GM23338 (cell line): ENCODE results near the gene F13B. TPM values are rescaled to one million over a fixed set of nuclear protein-coding genes. Genes with fewer than 3 reads are reported as not detected.
A peak's percentile ranks its signal among the peaks of the same experiment; 100 is the strongest.

Source experiments
- ATAC-seq: fragments of 200-7000 bp; cut with Tn5 transposase; 3 replicates; pipeline ENCODE4 v1.9.1; 2020
- DNase-seq: peaks from one replicate; pipeline ENCODE4 v3.0.0-alpha.2; 2015; ENCODE audit warnings: low spot score
- H2AFZ ChIP-seq: fragments of 200-600 bp; sonication (generic); 2 replicates; pipeline ENCODE4 v1.8.0; 2016; ENCODE audit warnings: antibody characterized with exemption, mild to moderate bottlenecking, moderate library complexity
- H3F3A ChIP-seq: fragments of 200-600 bp; sonication (generic); replicated peaks from 2 replicates; pipeline ENCODE4 v1.8.0; 2017; ENCODE audit warnings: antibody characterized with exemption, mixed run types, low read depth
- H3K27ac ChIP-seq: fragments of 200-600 bp; sonication (generic); 2 replicates; pipeline ENCODE4 v1.6.1; 2016; ENCODE audit warnings: low read depth
- H3K27me3 ChIP-seq: fragments of 200-600 bp; sonication (generic); 2 replicates; pipeline ENCODE4 v1.8.0; 2016; ENCODE audit warnings: mild to moderate bottlenecking, mixed run types, moderate library complexity; ENCODE audit not compliant: insufficient read depth
- H3K36me3 ChIP-seq: fragments of 200-600 bp; sonication (generic); 2 replicates; pipeline ENCODE4 v1.8.0; 2016; ENCODE audit warnings: mild to moderate bottlenecking; ENCODE audit not compliant: insufficient read depth
- H3K4me1 ChIP-seq: fragments of 200-600 bp; sonication (generic); 2 replicates; pipeline ENCODE4 v1.8.0; 2016; ENCODE audit warnings: mild to moderate bottlenecking, moderate library complexity; ENCODE audit not compliant: insufficient read depth
- H3K4me2 ChIP-seq: fragments of 200-600 bp; sonication (generic); 2 replicates; pipeline ENCODE4 v1.7.1; 2017; ENCODE audit warnings: mixed run types
- H3K4me3 ChIP-seq: fragments of 200-600 bp; sonication (generic); 2 replicates; pipeline ENCODE4 v1.6.1; 2016; ENCODE audit warnings: mixed run types
- H3K79me2 ChIP-seq: fragments of 200-600 bp; sonication (generic); replicated peaks from 2 replicates; pipeline ENCODE4 v1.8.0; 2017; ENCODE audit warnings: mild to moderate bottlenecking; ENCODE audit not compliant: insufficient read depth
- H3K9me2 ChIP-seq: fragments of 200-600 bp; sonication (generic); 2 replicates; pipeline ENCODE4 v1.8.0; 2017; ENCODE audit not compliant: insufficient read depth
- H4K20me1 ChIP-seq: fragments of 200-600 bp; sonication (generic); replicated peaks from 2 replicates; pipeline ENCODE4 v1.8.0; 2017; ENCODE audit warnings: mild to moderate bottlenecking; ENCODE audit not compliant: insufficient read depth
- H3K27ac Mint-ChIP-seq: 2 replicates; pipeline ENCODE4 v1.8.0; 2020; ENCODE audit warnings: inconsistent platforms, mild to moderate bottlenecking, moderate library complexity, mixed read lengths
- H3K27me3 Mint-ChIP-seq: 3 replicates; pipeline ENCODE4 v1.8.0; 2022; ENCODE audit warnings: low read depth, mild to moderate bottlenecking, moderate library complexity, mixed read lengths, inconsistent platforms; ENCODE audit not compliant: insufficient read depth, poor library complexity
- H3K36me3 Mint-ChIP-seq: 3 replicates; pipeline ENCODE4 v1.8.0; 2021; ENCODE audit warnings: low read depth, mild to moderate bottlenecking, inconsistent platforms, moderate library complexity, mixed read lengths
- H3K4me1 Mint-ChIP-seq: 3 replicates; pipeline ENCODE4 v1.8.0; 2020; ENCODE audit warnings: mild to moderate bottlenecking, inconsistent platforms, mixed read lengths
- H3K4me3 Mint-ChIP-seq: 3 replicates; pipeline ENCODE4 v1.8.0; 2021; ENCODE audit warnings: moderate library complexity, mild to moderate bottlenecking, inconsistent platforms, mixed read lengths
- H3K9me3 Mint-ChIP-seq: 3 replicates; pipeline ENCODE4 v1.8.0; 2020; ENCODE audit warnings: moderate library complexity, mild to moderate bottlenecking, inconsistent platforms, mixed read lengths
- CREB1 ChIP-seq: fragments of 250-450 bp; sonication (Bioruptor Pico); IDR thresholded peaks from 2 replicates; pipeline ENCODE4 v1.5.0; 2020; ENCODE audit warnings: low read depth, mild to moderate bottlenecking, moderate library complexity
- EZH2 ChIP-seq: fragments of 200-600 bp; sonication (generic); IDR thresholded peaks from one replicate; pipeline ENCODE4 v1.8.0; 2017; ENCODE audit warnings: antibody characterized with exemption, mild to moderate bottlenecking, low read depth; ENCODE audit not compliant: unreplicated experiment
- EZH2phosphoT487 ChIP-seq: fragments of 200-600 bp; sonication (generic); IDR thresholded peaks from one replicate; pipeline ENCODE4 v1.8.1; 2018; ENCODE audit warnings: antibody characterized with exemption; ENCODE audit not compliant: unreplicated experiment
- JUNB ChIP-seq: IDR thresholded peaks from one replicate; pipeline ENCODE4 v1.6.1; 2016; ENCODE audit warnings: antibody characterized with exemption; ENCODE audit not compliant: unreplicated experiment
- NANOG ChIP-seq: IDR thresholded peaks from 2 replicates; pipeline ENCODE4 v1.6.1; 2016; ENCODE audit warnings: antibody characterized with exemption, borderline replicate concordance
- POLR2AphosphoS5 ChIP-seq: IDR thresholded peaks from 2 replicates; pipeline ENCODE4 v1.6.1; 2016; ENCODE audit warnings: antibody characterized with exemption, low read depth
- REST ChIP-seq: IDR thresholded peaks from one replicate; pipeline ENCODE4 v1.6.1; 2018; ENCODE audit warnings: antibody characterized with exemption; ENCODE audit not compliant: unreplicated experiment
- STAT1 ChIP-seq: IDR thresholded peaks from one replicate; pipeline ENCODE4 v1.6.1; 2016; ENCODE audit warnings: antibody characterized with exemption; ENCODE audit not compliant: unreplicated experiment
- ZNF114 ChIP-seq: fragments of 250-450 bp; sonication (Bioruptor Pico); IDR thresholded peaks from 2 replicates; pipeline ENCODE4 v1.5.0; 2020; ENCODE audit warnings: mild to moderate bottlenecking, moderate library complexity
- ZNF331 ChIP-seq: fragments of 250-450 bp; sonication (Bioruptor Pico); IDR thresholded peaks from 2 replicates; pipeline ENCODE4 v1.5.0; 2020; ENCODE audit warnings: low read depth, mild to moderate bottlenecking, moderate library complexity
- polyA plus RNA-seq: library from polyadenylated mRNA; unstranded; fragments of >200 nt; fragmentation: Nextera tagmentation; extraction: Ambion mirVana; gene quantifications from 2 replicates; pipeline ENCODE4 v1.2.1, GENCODE V29; 2016
- total RNA-seq: library from RNA; depleted of rRNA; stranded (reverse); fragments of >200 nt; shearing (Covaris generic); gene quantifications from 2 replicates; pipeline ENCODE4 v1.2.3, GENCODE V29; 2014
- TF ChIP-seq, protein P1 (sequence below), 2 experiments: fragments of 200-600 bp in 1 of 2; sonication (generic) in 1 of 2; conservative IDR thresholded peaks; 2 replicates each; pipeline versions ENCODE4 v1.5.1 to v1.6.1; 2016 to 2017; ENCODE audit warnings: antibody characterized with exemption in 2 of 2, low read depth in 2 of 2, mild to moderate bottlenecking in 2 of 2, moderate library complexity in 1 of 2
- TF ChIP-seq, protein P2 (sequence below): fragments of 250-450 bp; sonication (Bioruptor Pico); IDR thresholded peaks from 2 replicates; pipeline ENCODE4 v1.5.0; 2020; ENCODE audit warnings: mild to moderate bottlenecking, moderate library complexity
- TF ChIP-seq, protein P3 (sequence below): IDR thresholded peaks from 2 replicates; pipeline ENCODE4 v1.6.1; 2016; ENCODE audit warnings: antibody characterized with exemption

Gene F13B
- total and polyA plus RNA-seq, 2 experiments from 2014 or later: not detected

- TF ChIP-seq, protein P1, sequence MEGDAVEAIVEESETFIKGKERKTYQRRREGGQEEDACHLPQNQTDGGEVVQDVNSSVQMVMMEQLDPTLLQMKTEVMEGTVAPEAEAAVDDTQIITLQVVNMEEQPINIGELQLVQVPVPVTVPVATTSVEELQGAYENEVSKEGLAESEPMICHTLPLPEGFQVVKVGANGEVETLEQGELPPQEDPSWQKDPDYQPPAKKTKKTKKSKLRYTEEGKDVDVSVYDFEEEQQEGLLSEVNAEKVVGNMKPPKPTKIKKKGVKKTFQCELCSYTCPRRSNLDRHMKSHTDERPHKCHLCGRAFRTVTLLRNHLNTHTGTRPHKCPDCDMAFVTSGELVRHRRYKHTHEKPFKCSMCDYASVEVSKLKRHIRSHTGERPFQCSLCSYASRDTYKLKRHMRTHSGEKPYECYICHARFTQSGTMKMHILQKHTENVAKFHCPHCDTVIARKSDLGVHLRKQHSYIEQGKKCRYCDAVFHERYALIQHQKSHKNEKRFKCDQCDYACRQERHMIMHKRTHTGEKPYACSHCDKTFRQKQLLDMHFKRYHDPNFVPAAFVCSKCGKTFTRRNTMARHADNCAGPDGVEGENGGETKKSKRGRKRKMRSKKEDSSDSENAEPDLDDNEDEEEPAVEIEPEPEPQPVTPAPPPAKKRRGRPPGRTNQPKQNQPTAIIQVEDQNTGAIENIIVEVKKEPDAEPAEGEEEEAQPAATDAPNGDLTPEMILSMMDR (conservative IDR thresholded peaks at IDR 0.05; ENCODE audit: low read depth in 2 of 2): no peak
Observed at GRCh38 chr1:197024460-197024859, 42.6 kb downstream of the F13B start (continued).

DNA sequence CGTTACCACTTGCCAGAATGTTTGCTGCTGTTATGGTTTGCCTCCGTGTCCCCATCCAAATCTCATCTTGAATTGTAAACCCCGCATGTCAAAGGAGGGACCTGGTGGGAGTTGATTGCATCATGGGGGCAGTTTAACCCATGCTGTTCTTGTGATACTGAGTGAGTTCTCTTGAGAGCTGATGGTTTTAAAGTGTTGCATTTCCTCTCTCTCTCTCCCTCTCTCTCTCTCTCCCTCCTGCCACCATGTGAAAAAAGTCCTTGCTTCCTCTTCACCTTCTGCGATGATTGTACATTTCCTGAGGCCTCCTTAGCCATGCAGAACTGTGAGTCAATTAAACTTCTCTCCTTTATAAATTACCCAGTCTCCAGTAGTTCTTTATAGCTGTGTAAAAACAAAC lies 45.3 kb downstream of the F13B start:
- H3K27me3 Mint-ChIP-seq: no peaks in the 10 kb centered on the region
- peak overlapping the region; percentile 96 for H2AFZ ChIP-seq
- H3K4me2 ChIP-seq: 0 out of 2 replicates have a peak overlapping the region, but pooled peaks have one; percentile 42
- ATAC-seq (no peak; the same call in 2 of the 3 replicates), DNase-seq (peak; percentile 13)
- H3K36me3 ChIP-seq: no peaks in the 10 kb centered on the region
- H3K79me2 ChIP-seq: no peaks in the 10 kb centered on the region
- H3K27me3 ChIP-seq: no peaks in the 10 kb centered on the region
- peaks cover 17% of the 10 kb centered on the region for H3K9me2 ChIP-seq
- H4K20me1 ChIP-seq: no peaks in the 10 kb centered on the region
- H3K4me3 ChIP-seq: no peak overlapping the region
- H3K4me1 Mint-ChIP-seq: peaks cover 14% of the 10 kb centered on the region
- peaks cover 6% of the 10 kb centered on the region; the same call in 1 of the 3 replicates for H3K9me3 Mint-ChIP-seq
- no peak overlapping the region for H3K4me3 Mint-ChIP-seq
- H3K4me1 ChIP-seq: peaks cover 9% of the 10 kb centered on the region
- H3K36me3 Mint-ChIP-seq: peaks cover 10% of the 10 kb centered on the region; the same call in 2 of the 3 replicates
- H3K27ac Mint-ChIP-seq: peak overlapping the region; percentile 25
- H3K27ac ChIP-seq: peak overlapping the region; percentile 57; the same call in 1 of the 2 replicates
- no peaks in the 10 kb centered on the region for H3F3A ChIP-seq
- TF ChIP-seq, protein P2, sequence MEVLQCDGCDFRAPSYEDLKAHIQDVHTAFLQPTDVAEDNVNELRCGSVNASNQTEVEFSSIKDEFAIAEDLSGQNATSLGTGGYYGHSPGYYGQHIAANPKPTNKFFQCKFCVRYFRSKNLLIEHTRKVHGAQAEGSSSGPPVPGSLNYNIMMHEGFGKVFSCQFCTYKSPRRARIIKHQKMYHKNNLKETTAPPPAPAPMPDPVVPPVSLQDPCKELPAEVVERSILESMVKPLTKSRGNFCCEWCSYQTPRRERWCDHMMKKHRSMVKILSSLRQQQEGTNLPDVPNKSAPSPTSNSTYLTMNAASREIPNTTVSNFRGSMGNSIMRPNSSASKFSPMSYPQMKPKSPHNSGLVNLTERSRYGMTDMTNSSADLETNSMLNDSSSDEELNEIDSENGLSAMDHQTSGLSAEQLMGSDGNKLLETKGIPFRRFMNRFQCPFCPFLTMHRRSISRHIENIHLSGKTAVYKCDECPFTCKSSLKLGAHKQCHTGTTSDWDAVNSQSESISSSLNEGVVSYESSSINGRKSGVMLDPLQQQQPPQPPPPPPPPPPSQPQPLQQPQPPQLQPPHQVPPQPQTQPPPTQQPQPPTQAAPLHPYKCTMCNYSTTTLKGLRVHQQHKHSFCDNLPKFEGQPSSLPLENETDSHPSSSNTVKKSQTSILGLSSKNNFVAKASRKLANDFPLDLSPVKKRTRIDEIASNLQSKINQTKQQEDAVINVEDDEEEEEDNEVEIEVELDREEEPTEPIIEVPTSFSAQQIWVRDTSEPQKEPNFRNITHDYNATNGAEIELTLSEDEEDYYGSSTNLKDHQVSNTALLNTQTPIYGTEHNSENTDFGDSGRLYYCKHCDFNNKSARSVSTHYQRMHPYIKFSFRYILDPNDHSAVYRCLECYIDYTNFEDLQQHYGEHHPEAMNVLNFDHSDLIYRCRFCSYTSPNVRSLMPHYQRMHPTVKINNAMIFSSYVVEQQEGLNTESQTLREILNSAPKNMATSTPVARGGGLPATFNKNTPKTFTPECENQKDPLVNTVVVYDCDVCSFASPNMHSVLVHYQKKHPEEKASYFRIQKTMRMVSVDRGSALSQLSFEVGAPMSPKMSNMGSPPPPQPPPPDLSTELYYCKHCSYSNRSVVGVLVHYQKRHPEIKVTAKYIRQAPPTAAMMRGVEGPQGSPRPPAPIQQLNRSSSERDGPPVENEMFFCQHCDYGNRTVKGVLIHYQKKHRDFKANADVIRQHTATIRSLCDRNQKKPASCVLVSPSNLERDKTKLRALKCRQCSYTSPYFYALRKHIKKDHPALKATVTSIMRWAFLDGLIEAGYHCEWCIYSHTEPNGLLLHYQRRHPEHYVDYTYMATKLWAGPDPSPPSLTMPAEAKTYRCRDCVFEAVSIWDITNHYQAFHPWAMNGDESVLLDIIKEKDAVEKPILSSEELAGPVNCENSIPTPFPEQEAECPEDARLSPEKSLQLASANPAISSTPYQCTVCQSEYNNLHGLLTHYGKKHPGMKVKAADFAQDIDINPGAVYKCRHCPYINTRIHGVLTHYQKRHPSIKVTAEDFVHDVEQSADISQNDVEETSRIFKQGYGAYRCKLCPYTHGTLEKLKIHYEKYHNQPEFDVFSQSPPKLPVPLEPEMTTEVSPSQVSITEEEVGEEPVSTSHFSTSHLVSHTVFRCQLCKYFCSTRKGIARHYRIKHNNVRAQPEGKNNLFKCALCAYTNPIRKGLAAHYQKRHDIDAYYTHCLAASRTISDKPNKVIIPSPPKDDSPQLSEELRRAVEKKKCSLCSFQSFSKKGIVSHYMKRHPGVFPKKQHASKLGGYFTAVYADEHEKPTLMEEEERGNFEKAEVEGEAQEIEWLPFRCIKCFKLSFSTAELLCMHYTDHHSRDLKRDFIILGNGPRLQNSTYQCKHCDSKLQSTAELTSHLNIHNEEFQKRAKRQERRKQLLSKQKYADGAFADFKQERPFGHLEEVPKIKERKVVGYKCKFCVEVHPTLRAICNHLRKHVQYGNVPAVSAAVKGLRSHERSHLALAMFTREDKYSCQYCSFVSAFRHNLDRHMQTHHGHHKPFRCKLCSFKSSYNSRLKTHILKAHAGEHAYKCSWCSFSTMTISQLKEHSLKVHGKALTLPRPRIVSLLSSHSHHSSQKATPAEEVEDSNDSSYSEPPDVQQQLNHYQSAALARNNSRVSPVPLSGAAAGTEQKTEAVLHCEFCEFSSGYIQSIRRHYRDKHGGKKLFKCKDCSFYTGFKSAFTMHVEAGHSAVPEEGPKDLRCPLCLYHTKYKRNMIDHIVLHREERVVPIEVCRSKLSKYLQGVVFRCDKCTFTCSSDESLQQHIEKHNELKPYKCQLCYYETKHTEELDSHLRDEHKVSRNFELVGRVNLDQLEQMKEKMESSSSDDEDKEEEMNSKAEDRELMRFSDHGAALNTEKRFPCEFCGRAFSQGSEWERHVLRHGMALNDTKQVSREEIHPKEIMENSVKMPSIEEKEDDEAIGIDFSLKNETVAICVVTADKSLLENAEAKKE (CRISPR knock-in tag): no peak
- TF ChIP-seq JUNB (no peak), ZNF331 (CRISPR knock-in tag) (no peak), EZH2 (no peak), REST (no peak), POLR2AphosphoS5 (no peak), STAT1 (no peak), CREB1 (CRISPR knock-in tag) (no peak), NANOG (no peak), EZH2phosphoT487 (no peak), ZNF114 (CRISPR knock-in tag) (no peak)
- TF ChIP-seq, protein P3, sequence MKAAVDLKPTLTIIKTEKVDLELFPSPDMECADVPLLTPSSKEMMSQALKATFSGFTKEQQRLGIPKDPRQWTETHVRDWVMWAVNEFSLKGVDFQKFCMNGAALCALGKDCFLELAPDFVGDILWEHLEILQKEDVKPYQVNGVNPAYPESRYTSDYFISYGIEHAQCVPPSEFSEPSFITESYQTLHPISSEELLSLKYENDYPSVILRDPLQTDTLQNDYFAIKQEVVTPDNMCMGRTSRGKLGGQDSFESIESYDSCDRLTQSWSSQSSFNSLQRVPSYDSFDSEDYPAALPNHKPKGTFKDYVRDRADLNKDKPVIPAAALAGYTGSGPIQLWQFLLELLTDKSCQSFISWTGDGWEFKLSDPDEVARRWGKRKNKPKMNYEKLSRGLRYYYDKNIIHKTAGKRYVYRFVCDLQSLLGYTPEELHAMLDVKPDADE: no peak
